NCI-H526 (cell line): ENCODE measurements around the gene STPG1.
A peak's percentile ranks its signal among the peaks of the same experiment; 100 is the strongest.

Experiments
- DNase-seq, 2 experiments: peaks; one replicate each; lab custom pipeline; 2025; lab: John Stamatoyannopoulos, UW

STPG1 gene

GRCh38 chr1:24317956-24318614, 95.5 kb downstream of the STPG1 start:
- no peak for DNase-seq

GRCh38 chr1:24317081-24317480, 96.5 kb downstream of the STPG1 start:
- no peak for DNase-seq

DNA sequence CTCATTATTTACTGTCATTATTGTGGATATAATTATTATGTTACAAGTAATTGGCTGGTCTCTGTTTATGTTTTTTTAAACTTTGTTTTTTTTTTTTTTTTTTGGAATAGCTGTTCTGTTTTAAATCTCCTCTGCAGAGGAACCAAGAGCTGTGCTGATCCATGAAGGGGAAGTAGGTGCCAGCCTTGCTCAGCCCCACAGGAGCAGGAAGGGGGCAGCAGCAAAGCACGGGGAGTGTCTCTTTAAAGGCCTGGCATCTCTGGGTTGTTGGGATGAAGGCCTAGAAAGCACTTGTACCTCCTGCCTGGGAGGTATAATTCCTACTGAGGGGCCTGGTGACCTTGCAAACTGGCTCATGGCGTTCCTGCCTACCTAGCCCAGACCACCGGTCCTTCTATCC, 96.9 kb downstream of the STPG1 start:
- no peak for DNase-seq

GRCh38 chr1:24315391-24315790, 98.2 kb downstream of the STPG1 start:
- DNase-seq = peak; percentile 31 to 42

GRCh38 chr1:24311741-24312140, 101.8 kb downstream of the STPG1 start:
- DNase-seq = no peak

DNA sequence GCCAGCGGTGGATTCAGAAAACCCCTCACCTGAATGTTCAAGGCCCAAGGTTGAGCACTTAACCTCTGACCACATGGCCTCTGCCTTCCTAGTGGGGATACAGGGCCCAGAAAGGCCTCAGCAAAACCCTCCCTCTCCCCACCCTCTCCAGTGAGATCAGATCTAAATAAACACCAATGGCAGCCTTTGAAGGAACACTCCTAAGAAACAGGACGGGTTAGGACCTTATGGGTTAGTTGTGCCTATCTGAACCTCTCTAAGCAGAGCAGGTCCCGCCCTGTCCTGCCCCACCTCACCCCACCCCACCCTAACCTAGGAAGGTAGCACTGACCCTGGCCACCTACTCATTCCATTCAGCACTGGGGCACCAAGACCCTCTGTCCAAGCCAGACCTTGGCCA, 102.3 kb downstream of the STPG1 start:
- DNase-seq = no peak

DNA sequence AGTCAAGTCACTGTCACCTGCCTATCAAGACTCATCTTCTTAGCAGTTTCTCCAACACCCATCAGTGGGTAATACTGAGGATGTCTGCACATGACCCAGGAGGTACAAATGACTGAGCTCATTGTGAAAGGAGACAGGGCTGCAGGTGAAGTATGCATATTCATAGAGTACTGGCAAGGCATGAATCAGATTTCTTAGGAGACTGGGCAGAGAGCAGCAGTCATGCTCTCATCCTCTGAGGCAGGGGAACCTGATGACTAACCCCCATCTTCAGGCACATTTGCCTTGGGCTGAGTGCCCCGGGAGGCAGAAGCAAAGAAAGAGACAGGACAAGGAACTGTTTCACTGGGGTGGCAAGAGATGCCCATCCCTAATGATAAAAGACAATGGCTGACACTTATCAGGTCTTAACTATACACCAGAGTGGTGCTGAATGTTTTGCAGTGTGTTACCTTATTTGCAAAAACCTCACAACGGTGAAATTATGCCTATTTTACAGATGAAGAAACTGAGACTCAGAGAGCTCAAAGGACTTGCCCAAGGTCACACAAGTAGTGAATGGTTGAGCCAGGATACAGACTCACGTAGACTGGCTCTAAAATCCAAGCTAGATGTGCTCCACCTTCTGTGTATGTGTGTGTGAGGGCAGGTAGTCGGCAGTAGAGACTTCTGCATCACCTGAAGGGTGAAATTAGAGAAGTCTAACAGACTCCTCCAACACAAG, 103.7 kb downstream of the STPG1 start:
- no peak for DNase-seq

DNA sequence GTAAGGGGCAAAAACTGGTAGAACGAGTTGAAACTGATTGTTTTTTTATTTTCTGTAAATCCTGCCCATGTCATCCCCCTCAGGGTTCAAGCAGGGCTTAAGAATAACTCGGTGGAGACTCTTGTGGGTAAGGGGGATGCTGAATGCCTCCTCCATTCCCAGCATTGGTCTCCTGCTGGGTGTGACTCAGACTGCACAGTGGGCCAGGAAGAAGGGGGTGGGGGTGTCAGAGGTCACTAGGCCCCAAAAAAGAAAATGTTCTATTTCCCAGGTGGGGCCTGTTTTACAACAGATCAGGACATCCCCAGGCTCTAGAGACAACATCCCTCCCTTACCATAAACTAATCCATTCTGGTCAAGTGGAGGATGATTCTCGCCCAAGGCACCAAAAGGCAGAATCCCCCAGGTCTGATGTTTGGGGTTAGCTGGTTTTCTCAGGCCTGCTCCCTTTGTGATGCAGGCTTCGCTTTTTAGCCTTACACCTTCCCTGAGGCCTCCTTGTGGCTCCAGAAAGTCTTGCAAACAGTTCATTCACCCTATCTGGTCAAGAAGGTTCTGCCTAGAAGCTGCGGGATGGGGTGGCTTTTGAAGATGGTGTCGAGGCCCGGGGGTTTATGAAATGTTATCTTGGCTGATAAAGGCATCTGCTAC, 105.1 kb downstream of the STPG1 start:
- DNase-seq = no peak
